ENCODE results near the gene SUPT4H1.

Gene SUPT4H1

GRCh38 chr17:58320570-58321323 lies 31.3 kb downstream of the SUPT4H1 start:
- H3K36me3 ChIP-seq (replicated peaks), result no peaks in the 10 kb centered on the region
- no peak for DNase-seq
- H3K4me3 ChIP-seq (ENCODE audit: low read depth, low read length), result no peak overlapping the region
- no peak for TF ChIP-seq CTCF (IDR thresholded peaks at IDR 0.05; ENCODE audit: low read depth, low read length, missing control alignments)
- in situ Hi-C loops (cut with HindIII; ENCODE audit: low pct_ligation_motif_present, low sequenced_read_pairs), result no loop called here
- H3K27me3 ChIP-seq (replicated peaks), result peaks cover 21% of the 10 kb centered on the region
- no peak overlapping the region for H3K27ac ChIP-seq

GRCh38 chr17:58320163-58320558 lies 31.8 kb downstream of the SUPT4H1 start:
- Histone ChIP-seq H3K36me3 (replicated peaks) (no peaks in the 10 kb centered on the region), H3K27ac (no peak overlapping the region), H3K4me3 (ENCODE audit: low read depth, low read length) (no peak overlapping the region), H3K27me3 (replicated peaks) (peaks cover 18% of the 10 kb centered on the region)
- DNase-seq, result no peak
- in situ Hi-C loops (cut with HindIII; ENCODE audit: low pct_ligation_motif_present, low sequenced_read_pairs), result no loop called here
- TF ChIP-seq CTCF (IDR thresholded peaks at IDR 0.05; ENCODE audit: low read depth, low read length, missing control alignments), result no peak

DNA sequence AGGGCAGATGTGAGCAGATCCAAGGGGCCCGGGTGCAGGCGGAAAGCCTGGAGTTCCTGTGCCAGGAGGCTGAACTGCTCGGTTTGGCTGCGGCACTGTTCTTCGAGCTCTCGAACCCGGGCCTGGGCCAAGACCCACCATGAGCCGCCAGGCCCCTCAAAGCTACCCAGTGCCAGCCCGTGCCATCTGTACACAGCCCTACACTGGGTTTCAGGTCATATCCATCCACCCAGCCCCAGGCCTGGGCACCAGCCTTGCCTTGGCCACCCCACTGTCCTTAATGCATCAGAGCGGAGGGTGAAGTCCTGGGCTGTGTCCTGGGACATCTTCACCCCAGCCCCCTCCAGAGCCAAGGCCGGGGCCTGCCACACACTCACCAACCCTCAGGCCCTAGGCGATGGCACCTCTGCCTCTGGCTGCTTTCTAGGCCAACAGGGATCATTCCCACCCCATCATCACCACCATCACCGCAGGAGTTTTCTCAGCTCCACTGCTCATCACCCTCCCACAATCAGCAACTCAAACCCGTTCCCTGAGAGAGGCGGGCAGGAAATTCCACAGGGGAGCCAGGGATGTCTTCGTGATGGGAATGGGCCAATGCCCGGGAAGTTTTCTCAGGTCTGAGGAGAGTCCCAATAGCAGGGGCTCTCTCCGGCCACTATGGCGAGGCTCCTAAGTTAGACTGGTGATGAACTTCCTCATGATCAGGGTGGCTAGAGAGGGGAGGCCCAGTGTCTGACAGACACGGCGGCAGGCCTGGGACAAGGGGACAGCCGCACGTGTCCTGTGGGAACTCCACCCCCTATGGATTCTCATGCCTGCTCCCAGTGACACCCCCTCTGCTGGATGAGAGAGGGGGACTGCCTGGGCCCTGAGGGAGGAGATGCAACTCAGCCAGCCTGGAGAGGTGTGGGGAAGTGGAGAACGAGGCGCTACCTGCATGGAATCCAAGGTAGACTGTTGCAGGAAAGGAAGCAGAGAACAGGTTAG lies 32.5 kb downstream of the SUPT4H1 start:
- in situ Hi-C loops (cut with HindIII; ENCODE audit: low pct_ligation_motif_present, low sequenced_read_pairs), result no loop called here
- Histone ChIP-seq H3K4me3 (ENCODE audit: low read depth, low read length) (no peak overlapping the region), H3K36me3 (replicated peaks) (no peaks in the 10 kb centered on the region), H3K27me3 (replicated peaks) (peaks cover 11% of the 10 kb centered on the region), H3K27ac (no peak overlapping the region)
- no peak for DNase-seq
- no peak for TF ChIP-seq CTCF (IDR thresholded peaks at IDR 0.05; ENCODE audit: low read depth, low read length, missing control alignments)

- TF ChIP-seq CTCF (IDR thresholded peaks at IDR 0.05; ENCODE audit: low read depth, low read length, missing control alignments), result no peak
These were observed 33.3 kb downstream of the SUPT4H1 start for GRCh38 chr17:58318627-58319172.

DNA sequence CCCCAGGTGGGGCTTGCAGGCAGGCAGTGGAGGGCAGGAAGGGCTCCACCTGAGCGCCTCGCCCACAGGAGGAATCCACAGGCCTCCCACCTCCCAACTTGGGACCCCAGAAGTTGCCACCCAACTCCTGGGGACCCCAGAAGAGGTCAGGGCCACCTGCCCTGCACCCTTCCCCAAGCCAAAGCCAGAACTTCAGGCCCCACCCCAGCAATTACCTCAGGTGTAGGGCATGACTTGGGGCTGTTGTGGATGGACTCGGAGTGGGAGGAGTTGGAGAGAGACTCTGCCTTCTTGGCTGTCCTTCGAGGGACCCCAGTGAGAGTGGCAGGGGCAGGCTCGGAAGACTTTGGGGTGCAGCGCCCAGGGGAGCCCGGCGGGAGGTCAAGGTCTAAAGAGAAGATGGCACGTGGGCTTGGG lies 33.9 kb downstream of the SUPT4H1 start:
- no peak overlapping the region for H3K4me3 ChIP-seq (ENCODE audit: low read depth, low read length)
- DNase-seq, result no peak
- no peaks in the 10 kb centered on the region for H3K36me3 ChIP-seq (replicated peaks)
- TF ChIP-seq CTCF (IDR thresholded peaks at IDR 0.05; ENCODE audit: low read depth, low read length, missing control alignments), result no peak
- H3K27me3 ChIP-seq (replicated peaks), result no peaks in the 10 kb centered on the region
- in situ Hi-C loops (cut with HindIII; ENCODE audit: low pct_ligation_motif_present, low sequenced_read_pairs), result no loop called here
- no peak overlapping the region for H3K27ac ChIP-seq

More at GRCh38 chr17:58318627-58319172, 33.3 kb downstream of the SUPT4H1 start:
- in situ Hi-C loops (cut with HindIII; ENCODE audit: low pct_ligation_motif_present, low sequenced_read_pairs), result no loop called here
- peaks cover 3% of the 10 kb centered on the region for H3K27me3 ChIP-seq (replicated peaks)
- no peaks in the 10 kb centered on the region for H3K36me3 ChIP-seq (replicated peaks)
- no peak overlapping the region for H3K27ac ChIP-seq
- DNase-seq, result no peak
- no peak overlapping the region for H3K4me3 ChIP-seq (ENCODE audit: low read depth, low read length)
